Measurements from ENCODE around the gene LIN28A. TPM values are rescaled to one million over a fixed set of nuclear protein-coding genes. Genes with fewer than 3 reads are reported as not detected.

Gene LIN28A
- total RNA-seq, 1 donor from 2014 or later = 43.7 TPM

- no peak overlapping the region for H3K4me2 ChIP-seq (ENCODE audit: low read length)
- H3K36me3 ChIP-seq (ENCODE audit: insufficient read depth, low read length) = no peaks in the 10 kb centered on the region
- no peaks in the 10 kb centered on the region for H4K20me1 ChIP-seq (ENCODE audit: insufficient read depth, low read length)
- no peak overlapping the region for H2AFZ ChIP-seq (ENCODE audit: low read depth, low read length)
- FAIRE-seq (no peak), DNase-seq (ENCODE audit: low read depth) (no peak)
- TF ChIP-seq CTCF (IDR thresholded peaks at IDR 0.05; ENCODE audit: insufficient read depth, low read depth, low read length) (no peak), EZH2 (IDR thresholded peaks at IDR 0.05; ENCODE audit: insufficient read depth, low read length) (no peak)
- no peaks in the 10 kb centered on the region for H3K79me2 ChIP-seq (ENCODE audit: insufficient read depth, low read length)
- H3K9me3 ChIP-seq (ENCODE audit: insufficient read depth, low read depth, low read length) = no peaks in the 10 kb centered on the region
- H3K36me3 Mint-ChIP-seq (ENCODE audit: low read depth, unreplicated experiment) = no peaks in the 10 kb centered on the region
- H3K27ac Mint-ChIP-seq (ENCODE audit: unreplicated experiment) = peak overlapping the region; percentile 14
- no peak overlapping the region for H3K9ac ChIP-seq (ENCODE audit: low read length)
- peaks cover 11% of the 10 kb centered on the region for H3K4me1 Mint-ChIP-seq (ENCODE audit: low read depth, unreplicated experiment)
- no peak overlapping the region for H3K4me3 Mint-ChIP-seq (ENCODE audit: unreplicated experiment)
- H3K27me3 ChIP-seq (ENCODE audit: insufficient read depth, low read length) = no peaks in the 10 kb centered on the region
- H3K27ac ChIP-seq (ENCODE audit: low read depth, low read length) = no peak overlapping the region
- H3K4me3 ChIP-seq (ENCODE audit: insufficient read depth, low read depth, low read length) = no peak overlapping the region
- H3K9me3 Mint-ChIP-seq (ENCODE audit: unreplicated experiment) = no peaks in the 10 kb centered on the region
- H3K4me1 ChIP-seq (ENCODE audit: insufficient read depth, low read length) = peaks cover 17% of the 10 kb centered on the region
- H3K27me3 Mint-ChIP-seq (ENCODE audit: low read depth, unreplicated experiment) = peaks cover 6% of the 10 kb centered on the region
These were observed 21.7 kb upstream of the LIN28A start for GRCh38 chr1:26388791-26389445.

GRCh38 chr1:26389604-26390247, 20.9 kb upstream of the LIN28A start:
- H3K4me3 Mint-ChIP-seq (ENCODE audit: unreplicated experiment) = no peak overlapping the region
- Histone ChIP-seq H2AFZ (ENCODE audit: low read depth, low read length) (no peak overlapping the region), H3K9ac (ENCODE audit: low read length) (no peak overlapping the region), H3K9me3 (ENCODE audit: insufficient read depth, low read depth, low read length) (no peaks in the 10 kb centered on the region), H3K4me3 (ENCODE audit: insufficient read depth, low read depth, low read length) (no peak overlapping the region), H3K27me3 (ENCODE audit: insufficient read depth, low read length) (no peaks in the 10 kb centered on the region), H3K79me2 (ENCODE audit: insufficient read depth, low read length) (no peaks in the 10 kb centered on the region), H4K20me1 (ENCODE audit: insufficient read depth, low read length) (no peaks in the 10 kb centered on the region), H3K4me2 (ENCODE audit: low read length) (no peak overlapping the region), H3K27ac (ENCODE audit: low read depth, low read length) (no peak overlapping the region), H3K4me1 (ENCODE audit: insufficient read depth, low read length) (peaks cover 17% of the 10 kb centered on the region), H3K36me3 (ENCODE audit: insufficient read depth, low read length) (no peaks in the 10 kb centered on the region)
- H3K4me1 Mint-ChIP-seq (ENCODE audit: low read depth, unreplicated experiment) = peaks cover 11% of the 10 kb centered on the region
- H3K27me3 Mint-ChIP-seq (ENCODE audit: low read depth, unreplicated experiment) = peaks cover 6% of the 10 kb centered on the region
- TF ChIP-seq EZH2 (IDR thresholded peaks at IDR 0.05; ENCODE audit: insufficient read depth, low read length) = no peak
- no peak for TF ChIP-seq CTCF (IDR thresholded peaks at IDR 0.05; ENCODE audit: insufficient read depth, low read depth, low read length)
- no peak overlapping the region for H3K27ac Mint-ChIP-seq (ENCODE audit: unreplicated experiment)
- DNase-seq (ENCODE audit: low read depth) (no peak), FAIRE-seq (no peak)
- no peaks in the 10 kb centered on the region for H3K36me3 Mint-ChIP-seq (ENCODE audit: low read depth, unreplicated experiment)
- no peaks in the 10 kb centered on the region for H3K9me3 Mint-ChIP-seq (ENCODE audit: unreplicated experiment)

GRCh38 chr1:26391450-26391849, 19.2 kb upstream of the LIN28A start:
- Histone ChIP-seq H3K36me3 (ENCODE audit: insufficient read depth, low read length) (no peaks in the 10 kb centered on the region), H3K79me2 (ENCODE audit: insufficient read depth, low read length) (no peaks in the 10 kb centered on the region), H4K20me1 (ENCODE audit: insufficient read depth, low read length) (no peaks in the 10 kb centered on the region), H3K4me1 (ENCODE audit: insufficient read depth, low read length) (peaks cover 12% of the 10 kb centered on the region), H3K27ac (ENCODE audit: low read depth, low read length) (no peak overlapping the region), H3K27me3 (ENCODE audit: insufficient read depth, low read length) (no peaks in the 10 kb centered on the region), H3K4me2 (ENCODE audit: low read length) (no peak overlapping the region), H3K4me3 (ENCODE audit: insufficient read depth, low read depth, low read length) (no peak overlapping the region), H3K9ac (ENCODE audit: low read length) (no peak overlapping the region), H2AFZ (ENCODE audit: low read depth, low read length) (no peak overlapping the region), H3K9me3 (ENCODE audit: insufficient read depth, low read depth, low read length) (no peaks in the 10 kb centered on the region)
- FAIRE-seq (no peak), DNase-seq (ENCODE audit: low read depth) (no peak)
- Mint-ChIP-seq H3K4me1 (ENCODE audit: low read depth, unreplicated experiment) (peaks cover 8% of the 10 kb centered on the region), H3K27me3 (ENCODE audit: low read depth, unreplicated experiment) (peaks cover 6% of the 10 kb centered on the region), H3K36me3 (ENCODE audit: low read depth, unreplicated experiment) (no peaks in the 10 kb centered on the region), H3K9me3 (ENCODE audit: unreplicated experiment) (no peaks in the 10 kb centered on the region), H3K4me3 (ENCODE audit: unreplicated experiment) (no peak overlapping the region), H3K27ac (ENCODE audit: unreplicated experiment) (no peak overlapping the region)
- TF ChIP-seq EZH2 (IDR thresholded peaks at IDR 0.05; ENCODE audit: insufficient read depth, low read length) (no peak), CTCF (IDR thresholded peaks at IDR 0.05; ENCODE audit: insufficient read depth, low read depth, low read length) (peak; percentile 83)

Data from astrocyte (in vitro differentiated cells and primary cell).